Muscle of back (tissue), 11 donors: ENCODE data around the gene ITGA6. TPM values are rescaled to one million over a fixed set of nuclear protein-coding genes. Genes with fewer than 3 reads are reported as not detected.
A peak's percentile ranks its signal among the peaks of the same experiment; 100 is the strongest.
"Not testable (repeated sequence)": the region's sequence is repeated elsewhere in the genome, so short reads cannot be mapped to it uniquely, and the experiment has no call there.

Experiments used
- DNase-seq, 3 donors: peaks; one replicate each; pipeline versions ENCODE4 v3.0.0 to v3.0.0-alpha.2; 2013
- polyA plus RNA-seq, 10 donors: library from polyadenylated mRNA; unstranded; fragments of 120-200 nt; gene quantifications; one replicate each; pipeline ENCODE4 v1.2.1, GENCODE V29; 2013; ENCODE audit not compliant: insufficient read length in 10 of 10

Gene ITGA6
- polyA plus RNA-seq, 10 donors = 71.6 to 120 (median 81.8) TPM

DNA sequence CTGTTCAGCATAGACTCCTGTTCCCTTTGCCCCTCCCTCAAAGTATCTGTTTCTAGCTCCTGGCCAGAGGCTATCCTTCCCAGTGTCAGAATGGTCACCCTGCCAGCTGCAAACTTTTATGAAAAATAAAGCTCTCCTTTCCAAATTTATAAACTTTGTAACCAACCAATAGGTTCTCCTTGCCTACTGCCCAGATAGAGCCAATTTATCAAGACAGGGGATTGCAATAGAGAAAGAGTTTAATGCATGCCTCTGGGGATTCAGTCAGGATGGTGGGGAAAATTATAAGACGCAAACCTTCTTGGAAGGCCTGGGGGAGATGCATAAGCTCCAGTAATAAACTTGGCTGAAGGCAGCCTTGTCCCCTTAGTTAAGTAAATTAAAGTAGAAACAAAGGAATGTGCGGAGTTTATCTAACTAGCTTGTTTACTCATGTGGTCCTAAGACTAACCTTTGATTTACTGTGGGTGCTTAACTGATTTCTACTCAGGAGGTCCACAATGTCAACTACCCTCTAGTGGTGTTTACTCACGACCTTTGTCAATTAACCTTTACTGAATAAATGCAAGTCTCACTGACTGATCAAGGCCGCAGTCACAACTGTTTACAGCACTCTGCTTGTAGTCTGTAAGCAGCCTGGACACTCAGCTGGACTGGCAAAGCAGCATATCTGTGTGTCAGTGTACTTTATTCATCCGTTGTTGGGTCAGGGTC lies 85.6 kb downstream of the ITGA6 start:
- DNase-seq = no peak

DNA sequence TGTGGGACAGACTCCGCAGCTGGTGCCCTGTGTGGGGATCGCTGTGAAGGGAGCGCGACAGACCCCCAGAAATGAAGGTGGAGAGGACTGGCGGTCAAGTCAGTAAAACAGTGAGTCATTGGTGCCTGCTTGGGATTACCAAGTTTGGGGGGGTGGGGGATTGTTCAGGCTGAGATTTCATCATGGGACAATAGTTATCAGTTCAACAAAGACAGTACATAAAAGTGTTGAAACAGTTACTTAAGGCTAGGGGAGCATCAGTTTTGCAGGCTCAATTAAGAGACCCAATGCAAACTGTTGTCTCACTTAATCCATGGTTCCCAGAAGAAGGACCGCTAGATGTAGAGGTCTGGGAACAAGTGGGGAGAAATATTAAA lies 86.1 kb downstream of the ITGA6 start:
- DNase-seq = no peak

DNA sequence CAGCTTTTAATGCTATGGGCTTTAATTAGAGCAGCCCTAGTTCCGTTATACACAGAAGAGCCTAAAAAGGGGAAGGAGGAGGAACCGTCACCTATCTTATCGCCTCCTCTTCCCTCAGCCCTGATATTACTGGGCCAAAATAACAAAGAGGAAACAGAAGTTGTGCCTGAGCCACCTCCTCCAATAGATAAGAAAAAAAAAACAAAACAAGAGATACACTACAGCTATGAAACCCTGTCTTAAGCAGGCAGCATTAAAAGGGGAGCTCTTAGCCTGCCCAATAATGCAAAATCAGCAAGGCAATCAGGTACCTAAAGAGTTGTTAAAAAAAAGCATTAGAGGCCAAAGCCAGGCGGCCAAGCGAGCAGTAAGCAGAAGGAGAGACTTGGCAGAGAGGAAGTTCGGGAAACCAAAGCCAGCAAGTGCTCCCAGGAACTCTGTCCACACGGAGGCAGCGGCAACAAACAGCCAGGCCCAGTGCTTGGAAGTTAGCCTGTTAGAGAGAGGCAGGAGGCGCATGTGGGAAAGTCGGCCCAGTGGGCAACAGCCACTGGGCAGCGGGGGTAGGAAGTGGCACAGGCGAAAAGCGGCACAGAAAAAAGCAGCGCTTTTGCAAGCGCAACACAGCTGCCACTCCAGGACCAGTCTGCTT lies 86.7 kb downstream of the ITGA6 start:
- peak in 1 of 3 donors; percentile 5 for DNase-seq

DNA sequence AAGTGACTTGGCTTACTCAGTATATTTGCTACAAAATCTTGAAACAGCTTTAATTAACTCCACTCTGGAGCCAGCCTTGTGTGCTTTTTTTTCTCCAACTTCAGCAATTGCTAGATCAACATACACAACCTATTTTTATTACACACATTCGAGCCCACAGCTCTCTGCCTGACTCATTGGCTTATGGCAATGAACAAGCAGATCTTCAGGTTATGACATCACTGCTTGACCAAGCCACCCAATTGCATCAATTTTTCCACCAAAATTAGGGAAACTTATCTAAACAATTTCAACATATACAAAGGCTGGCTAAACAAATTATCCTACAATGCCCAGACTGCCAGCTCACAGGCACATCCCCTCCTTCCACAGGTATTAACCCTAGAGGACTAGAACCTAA lies 88.9 kb downstream of the ITGA6 start:
- DNase-seq = no peak

DNA sequence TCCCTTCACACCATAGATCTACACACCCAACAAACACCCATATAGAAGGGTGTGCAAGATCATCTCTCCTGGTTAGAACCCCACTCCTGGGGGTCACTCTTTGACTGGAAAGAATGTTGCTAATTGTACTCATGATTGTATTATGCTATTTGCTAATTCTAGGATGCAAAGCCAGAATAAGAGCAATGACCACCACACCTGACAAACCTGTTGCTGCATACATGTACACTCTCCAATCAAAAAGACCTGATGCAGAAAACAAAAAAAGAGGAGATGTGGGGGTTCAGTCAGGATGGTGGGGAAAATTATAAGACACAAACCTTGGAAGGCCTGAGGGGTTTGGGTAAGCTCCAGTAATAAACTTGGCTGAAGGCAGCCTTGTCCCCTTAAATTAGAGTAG lies 91.6 kb downstream of the ITGA6 start:
- DNase-seq = no peak

DNA sequence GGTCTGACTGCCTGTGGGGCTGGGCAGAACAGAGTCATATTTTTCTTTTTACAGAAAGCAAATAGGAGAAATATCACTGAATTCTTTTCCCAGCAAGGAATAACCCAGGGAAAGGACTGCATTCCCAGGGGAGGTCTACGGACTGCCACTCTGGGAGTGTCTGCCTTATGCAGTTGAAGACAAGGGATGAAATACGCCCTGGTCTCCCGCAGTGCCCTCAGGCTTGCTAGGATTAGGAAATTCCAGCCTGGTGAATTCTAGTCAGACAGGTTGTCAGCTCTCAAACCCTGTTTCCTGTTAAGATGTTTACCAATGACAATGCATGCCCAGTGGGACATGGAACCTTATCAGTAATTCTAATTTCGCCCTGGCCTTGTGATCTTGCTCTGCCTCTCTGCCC lies 98.2 kb downstream of the ITGA6 start:
- DNase-seq = no peak

DNA sequence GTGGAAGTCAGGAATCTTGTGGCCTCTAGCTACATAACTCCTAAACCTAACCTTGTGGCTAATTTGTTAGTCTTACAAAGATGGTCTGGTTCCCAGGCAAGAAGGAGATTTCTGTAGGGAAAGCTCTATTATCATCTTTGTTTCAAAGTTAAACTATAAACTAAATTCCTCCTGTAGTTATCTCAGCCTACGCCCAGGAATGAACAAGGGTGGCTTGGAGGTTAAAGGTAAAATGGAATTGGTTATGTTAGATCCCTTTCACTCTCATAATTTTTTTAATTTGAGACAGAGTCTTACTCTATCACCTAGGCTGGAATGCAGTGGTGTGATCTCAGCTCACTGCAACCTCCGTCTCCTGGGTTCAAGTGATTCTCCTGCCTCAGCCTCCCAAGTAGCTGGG lies 103.9 kb downstream of the ITGA6 start:
- no peak for DNase-seq

DNA sequence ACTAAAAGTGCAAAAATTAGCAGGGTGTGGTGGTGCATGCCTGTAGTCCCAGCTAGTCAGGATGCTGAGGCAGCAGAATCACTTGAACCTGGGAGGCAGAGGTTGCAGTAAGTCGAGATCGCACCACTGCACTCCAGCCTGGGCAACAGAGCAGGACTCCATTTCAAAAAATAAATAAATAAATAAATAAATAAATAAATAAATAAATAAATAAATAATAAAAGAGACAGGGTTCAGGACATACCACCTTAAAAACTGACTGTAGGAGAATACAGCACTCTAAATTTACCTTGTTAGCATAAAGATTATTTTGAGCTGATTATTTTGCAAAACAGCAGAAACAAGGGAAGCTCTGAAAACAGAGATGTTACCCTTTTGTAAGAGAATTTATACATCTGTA lies 105.1 kb downstream of the ITGA6 start:
- not testable (repeated sequence) for DNase-seq

DNA sequence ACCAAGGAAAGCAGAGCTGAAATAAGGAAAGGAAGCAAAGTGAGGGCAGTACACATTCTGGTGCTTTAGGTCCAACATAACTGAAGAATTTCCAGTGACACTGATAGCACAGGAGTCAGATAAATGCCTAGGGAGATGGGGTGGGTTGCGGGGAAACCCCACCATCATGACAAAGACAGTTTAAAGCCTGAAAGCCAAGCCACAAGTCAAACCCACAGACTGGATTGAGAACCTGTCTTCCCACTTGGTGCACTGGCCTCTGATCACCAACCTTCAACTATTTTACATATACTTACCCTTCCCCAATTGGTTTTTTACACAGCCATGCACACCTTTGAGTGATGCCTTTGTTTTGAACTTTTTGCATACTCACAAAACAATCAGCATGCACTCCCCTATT lies 106.3 kb downstream of the ITGA6 start:
- no peak for DNase-seq

DNA sequence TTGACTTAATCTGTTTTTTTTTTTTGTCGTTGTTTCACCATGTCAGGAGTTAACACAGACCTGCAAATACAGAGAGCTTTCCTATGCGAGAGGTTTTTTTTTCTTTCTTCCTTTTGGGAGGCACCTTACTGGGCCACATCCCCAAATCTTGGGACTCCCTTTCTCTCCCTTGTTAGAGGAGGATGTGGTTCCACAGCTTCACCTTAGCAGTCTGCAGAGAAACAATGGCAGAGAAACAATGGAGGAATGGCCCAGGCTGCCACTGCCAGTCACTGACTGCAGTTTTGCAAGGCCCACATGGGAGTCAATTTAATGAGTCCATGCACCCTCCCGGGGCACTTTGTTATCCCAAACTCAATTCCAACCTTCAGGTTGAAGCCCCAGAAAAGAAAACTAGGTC lies 107.7 kb downstream of the ITGA6 start:
- DNase-seq = no peak

DNA sequence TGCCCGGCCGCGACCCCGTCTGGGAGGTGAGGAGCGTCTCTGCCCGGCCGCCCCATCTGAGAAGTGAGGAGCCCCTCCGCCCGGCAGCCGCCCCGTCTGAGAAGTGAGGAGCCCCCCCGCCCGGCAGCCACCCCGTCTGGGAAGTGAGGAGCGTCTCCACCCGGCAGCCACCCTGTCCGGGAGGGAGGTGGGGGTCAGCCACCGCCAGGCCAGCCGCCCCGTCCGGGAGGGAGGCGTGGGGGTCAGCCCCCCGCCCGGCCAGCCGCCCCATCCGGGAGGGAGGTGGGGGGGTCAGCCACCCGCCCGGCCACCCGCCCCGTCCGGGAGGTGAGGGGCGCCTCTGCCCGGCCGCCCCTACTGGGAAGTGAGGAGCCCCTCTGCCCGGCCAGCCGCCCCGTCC lies 110.5 kb downstream of the ITGA6 start:
- DNase-seq = not testable (repeated sequence)

DNA sequence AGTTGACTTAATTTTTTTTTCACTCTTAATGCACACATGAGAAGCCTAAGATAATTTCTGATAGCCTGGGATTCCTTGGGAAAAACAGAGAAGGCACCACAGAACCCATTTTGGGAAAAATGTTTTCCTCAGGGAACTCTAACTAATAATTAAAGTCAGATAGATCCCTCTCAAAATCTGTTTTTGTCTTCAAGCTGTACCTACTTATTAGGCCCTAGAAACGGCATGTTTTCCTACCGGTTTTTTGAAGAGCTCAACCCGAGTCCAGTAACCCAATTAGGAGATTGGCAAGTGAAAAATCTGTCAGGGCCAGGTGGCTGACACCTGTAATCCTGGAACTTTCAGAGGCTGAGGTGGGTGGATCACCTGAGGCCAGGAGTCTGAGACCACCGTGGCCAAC lies 112.4 kb downstream of the ITGA6 start:
- DNase-seq = no peak

DNA sequence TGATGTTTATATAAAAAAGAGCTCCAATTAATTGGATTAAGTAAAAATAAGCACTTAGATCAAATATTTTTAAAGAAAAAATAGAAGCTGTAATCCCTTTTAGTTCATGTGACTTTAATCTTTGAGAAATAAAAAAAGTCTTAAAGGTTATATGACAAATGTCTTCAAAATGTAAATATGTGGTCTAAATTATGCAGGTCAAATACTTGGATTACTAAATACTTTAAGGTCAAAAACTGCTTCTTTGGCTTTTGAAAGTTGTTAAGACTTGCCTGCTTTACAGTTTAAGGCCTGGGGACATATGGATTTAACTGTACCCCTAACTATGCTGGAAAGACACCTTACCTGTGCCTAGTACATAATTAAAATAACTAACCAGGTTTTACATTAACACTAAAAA lies 113.0 kb downstream of the ITGA6 start:
- DNase-seq = no peak

DNA sequence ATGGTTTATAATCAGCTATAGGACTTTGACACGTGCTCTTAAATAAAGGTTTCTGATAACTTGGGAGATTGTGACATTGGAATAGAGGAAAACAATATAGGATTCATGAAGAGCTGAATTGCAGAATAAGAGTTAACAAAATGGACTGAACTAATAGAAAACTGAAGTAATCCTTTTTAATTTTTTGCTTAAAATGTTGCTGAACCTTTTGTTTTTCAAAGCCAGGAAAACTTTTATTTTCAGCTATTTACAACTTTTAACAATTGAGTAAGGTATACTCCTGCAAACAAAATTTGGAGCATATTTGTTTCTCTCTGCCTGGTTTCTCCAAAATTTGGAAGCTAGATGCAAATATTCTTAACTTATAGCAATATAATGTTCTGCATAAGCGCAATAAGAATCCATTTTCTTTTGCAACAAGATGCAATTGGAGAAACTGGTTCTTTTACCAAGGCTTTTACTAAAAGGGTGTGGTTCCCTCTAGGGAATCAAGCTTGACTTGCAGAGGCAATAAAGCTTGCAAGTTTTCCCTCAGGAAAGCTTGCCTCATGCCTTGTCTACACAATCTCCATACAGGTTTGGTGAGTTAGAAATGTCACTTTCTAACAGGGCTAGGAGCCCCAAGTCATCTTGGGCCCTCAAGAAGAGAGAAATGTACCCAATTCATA lies 118.2 kb downstream of the ITGA6 start:
- DNase-seq = no peak

DNA sequence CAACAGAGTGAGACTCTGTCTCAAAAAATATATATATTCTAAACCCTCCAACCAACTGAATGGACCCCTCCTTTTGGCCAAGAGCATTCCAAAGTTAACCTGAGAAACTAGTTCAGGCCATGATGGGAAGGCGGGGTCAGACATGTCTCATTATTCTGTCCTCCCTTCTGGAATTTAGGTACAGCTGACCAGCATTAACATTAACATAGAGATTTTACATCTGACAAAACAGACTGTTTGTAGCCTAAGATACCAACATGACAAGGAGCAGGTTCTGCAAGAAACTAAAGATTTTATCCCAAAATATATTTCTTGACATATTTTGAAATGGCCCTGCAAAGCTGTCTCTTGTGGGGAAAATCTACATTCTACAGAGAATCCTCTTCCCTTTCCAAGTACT lies 121.7 kb downstream of the ITGA6 start:
- no peak for DNase-seq

DNA sequence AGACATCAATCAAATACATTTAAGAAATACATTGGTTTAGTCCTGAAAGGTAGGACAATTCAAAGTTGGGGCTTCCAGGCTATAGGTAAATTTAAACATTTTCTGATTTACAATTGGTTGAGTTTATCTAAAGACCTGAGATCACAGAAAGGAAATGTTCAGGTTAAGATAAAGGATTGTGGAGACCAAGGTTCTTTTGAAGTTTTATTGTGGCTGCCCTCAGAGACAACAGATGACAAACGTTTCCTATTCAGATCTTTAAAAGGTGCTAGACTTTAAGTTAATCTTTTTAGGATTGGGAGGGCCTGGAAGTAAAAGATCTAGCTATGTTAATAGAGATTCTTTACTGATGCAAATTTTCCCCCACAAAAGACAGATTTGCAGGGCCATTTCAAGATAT lies 122.4 kb downstream of the ITGA6 start:
- DNase-seq = not testable (repeated sequence)

DNA sequence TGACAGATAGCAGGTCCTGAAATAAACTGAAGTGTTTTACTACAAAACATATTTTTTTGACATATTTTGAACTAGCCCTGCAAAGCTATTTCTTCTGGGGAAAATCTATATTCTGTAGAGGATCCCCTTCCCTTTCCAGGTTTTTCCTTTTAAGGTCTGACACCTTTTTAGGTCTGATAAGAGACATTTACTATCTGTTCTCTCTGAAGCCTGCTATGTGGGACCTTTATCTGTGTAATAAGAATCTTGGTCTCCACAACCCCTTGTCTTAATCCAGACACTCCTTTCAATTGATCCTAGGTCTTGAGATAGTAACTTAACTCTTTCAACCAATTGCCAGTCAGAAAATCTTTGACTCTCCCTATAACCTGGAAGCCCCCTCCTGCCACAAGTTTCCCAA lies 123.0 kb downstream of the ITGA6 start:
- DNase-seq = no peak

DNA sequence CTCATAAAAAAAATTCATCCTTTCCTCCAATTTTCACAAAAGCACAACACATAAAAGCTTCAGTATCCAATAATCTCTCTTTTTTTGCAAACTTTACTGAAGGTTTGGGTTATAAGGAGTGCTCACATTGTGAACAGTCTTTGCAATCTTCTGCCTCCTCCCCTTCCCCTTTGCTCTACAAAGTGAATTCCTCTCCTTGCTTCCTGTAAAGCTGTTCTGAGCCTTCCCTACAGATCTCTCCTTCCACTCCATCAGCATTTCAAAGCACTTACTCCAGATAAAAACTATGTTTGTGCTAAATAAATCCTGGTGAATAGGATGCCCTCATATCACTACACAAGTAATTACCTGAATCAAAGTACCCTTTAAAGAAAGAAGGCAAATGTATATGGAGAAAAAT lies 123.9 kb downstream of the ITGA6 start:
- DNase-seq = no peak

DNA sequence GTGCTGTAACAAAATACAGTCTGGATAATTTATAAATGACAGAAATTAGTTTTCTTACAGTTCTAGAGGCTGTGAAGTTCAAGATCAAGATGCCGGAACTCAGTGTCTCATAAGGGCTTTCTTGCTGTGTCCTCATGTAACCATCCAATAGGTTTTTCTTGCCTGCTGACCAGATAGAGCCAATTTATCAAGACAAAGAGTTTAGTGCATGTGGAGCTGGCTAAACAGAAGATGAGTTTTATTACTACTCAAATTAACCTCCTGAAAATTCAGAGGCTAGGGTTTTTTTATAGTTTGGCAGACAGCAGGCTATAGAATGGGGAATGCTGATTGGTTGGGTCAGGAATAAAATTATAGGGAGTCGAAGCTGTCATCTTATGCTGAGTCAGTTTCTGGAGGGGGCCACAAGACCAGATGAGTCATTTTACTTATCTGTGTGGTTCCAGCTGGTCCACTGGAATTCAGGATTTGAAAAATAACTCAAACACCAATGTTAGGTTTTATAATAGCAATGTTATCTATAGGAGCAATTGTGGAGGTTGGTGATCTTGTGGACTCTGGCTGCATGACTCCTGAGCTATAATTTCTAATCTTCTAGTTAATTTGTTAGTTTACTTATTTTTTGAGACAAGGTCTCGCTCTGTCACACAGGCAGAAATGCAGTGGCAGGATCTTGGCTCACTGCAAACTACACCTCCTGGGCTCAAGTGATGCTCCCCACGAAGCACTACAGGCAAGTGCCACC lies 125.3 kb downstream of the ITGA6 start:
- DNase-seq = peak in 1 of 3 donors; percentile 70

DNA sequence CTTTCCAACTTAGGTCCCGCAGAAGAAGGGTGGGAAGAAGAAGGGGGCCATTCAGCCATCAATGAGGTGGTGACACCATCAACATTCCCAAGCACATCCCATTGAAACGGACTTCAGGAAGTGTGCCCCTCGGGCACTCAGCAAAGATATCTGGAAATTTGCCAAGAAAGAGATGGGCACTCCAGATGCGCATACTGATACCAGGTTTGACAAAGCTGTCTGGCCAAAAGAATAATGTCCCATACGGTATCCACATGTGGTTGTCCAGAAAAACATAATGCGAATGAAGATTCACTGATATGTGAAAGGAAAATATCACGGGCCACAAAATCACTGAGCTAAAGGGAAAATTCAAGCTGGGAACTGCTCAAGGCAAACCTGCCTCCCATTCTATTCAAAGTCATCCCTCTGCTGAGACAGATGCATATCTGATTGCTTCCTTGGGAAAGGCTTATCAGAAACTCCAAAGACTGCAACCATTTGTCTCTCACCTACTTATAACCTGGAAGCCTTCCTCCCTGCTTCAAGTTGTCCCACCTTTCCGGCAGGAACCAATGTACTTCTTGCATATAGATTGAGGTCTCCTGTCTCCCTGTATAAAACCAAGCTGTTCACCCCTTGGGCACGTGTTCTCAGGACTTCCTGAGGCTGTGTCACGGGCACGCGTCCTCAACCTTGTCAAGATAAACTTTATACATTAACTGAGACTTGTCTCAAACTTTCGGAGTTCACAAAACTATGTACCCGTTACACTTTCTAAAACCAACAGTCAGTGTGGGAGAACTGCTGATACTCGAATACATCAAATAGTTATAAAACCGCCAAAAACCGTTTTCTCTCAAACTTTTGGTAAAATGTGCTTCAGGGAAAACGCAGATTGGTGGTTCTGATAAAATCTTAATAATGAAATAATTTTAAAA lies 127.2 kb downstream of the ITGA6 start:
- DNase-seq = peak in 1 of 3 donors; percentile 36

DNA sequence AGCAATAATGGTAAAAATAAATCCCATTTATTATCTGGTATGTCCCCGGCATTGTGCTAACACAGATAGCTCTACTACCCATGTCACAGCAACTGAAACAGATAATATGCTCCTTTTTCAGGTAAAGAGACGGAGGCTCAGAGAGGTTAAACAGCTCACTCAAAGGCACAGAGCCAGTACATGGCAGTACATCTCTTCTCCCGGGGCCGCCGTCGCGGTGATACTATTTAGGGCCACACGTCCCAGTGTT lies 127.8 kb downstream of the ITGA6 start:
- no peak for DNase-seq
